OCI-LY1 (cell line): ENCODE results near the gene ASMTL.
"Not testable (repeated sequence)": the region's sequence is repeated elsewhere in the genome, so short reads cannot be mapped to it uniquely, and the experiment has no call there.

Experiments used
- H2AFZ ChIP-seq: fragments of 200-600 bp; sonication (generic), shearing (Covaris generic); 2 replicates; pipeline ENCODE4 v1.6.0; 2014; ENCODE audit warnings: antibody characterized with exemption, mild to moderate bottlenecking, low read length
- H3F3A ChIP-seq: fragments of 200-600 bp; sonication (generic), shearing (Covaris generic); 2 replicates; pipeline ENCODE4 v1.6.0; 2014; ENCODE audit warnings: mild to moderate bottlenecking, antibody characterized with exemption, low read length, moderate library complexity; ENCODE audit not compliant: insufficient read depth
- H3K27ac ChIP-seq: fragments of 200-600 bp; sonication (generic); 2 replicates; pipeline ENCODE4 v1.5.1; 2014; ENCODE audit warnings: low read length, mixed run types, mild to moderate bottlenecking, low read depth; ENCODE audit not compliant: poor library complexity, severe bottlenecking
- H3K27me3 ChIP-seq: fragments of 200-600 bp; sonication (generic); 2 replicates; pipeline ENCODE4 v1.6.0; 2014; ENCODE audit warnings: antibody characterized with exemption, mild to moderate bottlenecking, low read length, moderate library complexity; ENCODE audit not compliant: insufficient read depth
- H3K36me3 ChIP-seq: fragments of 200-600 bp; sonication (generic); 2 replicates; pipeline ENCODE4 v1.6.1; 2014; ENCODE audit warnings: mild to moderate bottlenecking, antibody characterized with exemption, low read length, moderate library complexity, mixed read lengths; ENCODE audit not compliant: insufficient read depth
- H3K4me1 ChIP-seq: fragments of 200-600 bp; sonication (generic); 2 replicates; pipeline ENCODE4 v1.5.1; 2014; ENCODE audit warnings: mild to moderate bottlenecking, low read length, moderate library complexity; ENCODE audit not compliant: insufficient read depth, severe bottlenecking
- H3K4me2 ChIP-seq: fragments of 200-600 bp; sonication (generic), shearing (Covaris generic); 2 replicates; pipeline ENCODE4 v1.6.1; 2014; ENCODE audit warnings: low read length
- H3K4me3 ChIP-seq: fragments of 200-600 bp; sonication (generic); 2 replicates; pipeline ENCODE4 v1.5.1; 2014; ENCODE audit warnings: low read length, low read depth, mild to moderate bottlenecking, mixed read lengths; ENCODE audit not compliant: poor library complexity, severe bottlenecking
- H3K79me2 ChIP-seq: fragments of 200-600 bp; shearing (Covaris generic); 2 replicates; pipeline ENCODE4 v1.6.1; 2016; ENCODE audit warnings: mixed run types, low read length, mixed read lengths; ENCODE audit not compliant: insufficient read depth
- H3K9ac ChIP-seq: fragments of 200-600 bp; sonication (generic), shearing (Covaris generic); 2 replicates; pipeline ENCODE4 v1.6.1; 2014; ENCODE audit warnings: mild to moderate bottlenecking, low read length, mixed read lengths
- H3K9me2 ChIP-seq: fragments of 200-600 bp; sonication (generic), shearing (Covaris generic); 2 replicates; pipeline ENCODE4 v1.6.1; 2014; ENCODE audit warnings: low read depth, mild to moderate bottlenecking, low read length, mixed read lengths
- H3K9me3 ChIP-seq: fragments of 200-600 bp; shearing (Covaris generic); 2 replicates; pipeline ENCODE4 v1.6.1; 2014; ENCODE audit warnings: low read length, mixed read lengths
- H4K20me1 ChIP-seq: fragments of 200-600 bp; sonication (generic), shearing (Covaris generic); 2 replicates; pipeline ENCODE4 v1.6.0; 2016; ENCODE audit warnings: mild to moderate bottlenecking, low read length; ENCODE audit not compliant: insufficient read depth
- EZH2 ChIP-seq: fragments of 200-600 bp; sonication (generic), shearing (Covaris generic); IDR thresholded peaks from 2 replicates; pipeline ENCODE4 v1.8.0; 2017; ENCODE audit warnings: borderline replicate concordance, mixed run types, mild to moderate bottlenecking, antibody characterized with exemption, low read length, moderate library complexity, mixed read lengths
- TF ChIP-seq, protein P1 (sequence below): fragments of 200-600 bp; sonication (generic), shearing (Covaris generic); IDR thresholded peaks from 2 replicates; pipeline ENCODE4 v1.5.1; 2017; ENCODE audit warnings: mild to moderate bottlenecking, antibody characterized with exemption, low read length, moderate library complexity, mixed read lengths

The ASMTL gene

DNA sequence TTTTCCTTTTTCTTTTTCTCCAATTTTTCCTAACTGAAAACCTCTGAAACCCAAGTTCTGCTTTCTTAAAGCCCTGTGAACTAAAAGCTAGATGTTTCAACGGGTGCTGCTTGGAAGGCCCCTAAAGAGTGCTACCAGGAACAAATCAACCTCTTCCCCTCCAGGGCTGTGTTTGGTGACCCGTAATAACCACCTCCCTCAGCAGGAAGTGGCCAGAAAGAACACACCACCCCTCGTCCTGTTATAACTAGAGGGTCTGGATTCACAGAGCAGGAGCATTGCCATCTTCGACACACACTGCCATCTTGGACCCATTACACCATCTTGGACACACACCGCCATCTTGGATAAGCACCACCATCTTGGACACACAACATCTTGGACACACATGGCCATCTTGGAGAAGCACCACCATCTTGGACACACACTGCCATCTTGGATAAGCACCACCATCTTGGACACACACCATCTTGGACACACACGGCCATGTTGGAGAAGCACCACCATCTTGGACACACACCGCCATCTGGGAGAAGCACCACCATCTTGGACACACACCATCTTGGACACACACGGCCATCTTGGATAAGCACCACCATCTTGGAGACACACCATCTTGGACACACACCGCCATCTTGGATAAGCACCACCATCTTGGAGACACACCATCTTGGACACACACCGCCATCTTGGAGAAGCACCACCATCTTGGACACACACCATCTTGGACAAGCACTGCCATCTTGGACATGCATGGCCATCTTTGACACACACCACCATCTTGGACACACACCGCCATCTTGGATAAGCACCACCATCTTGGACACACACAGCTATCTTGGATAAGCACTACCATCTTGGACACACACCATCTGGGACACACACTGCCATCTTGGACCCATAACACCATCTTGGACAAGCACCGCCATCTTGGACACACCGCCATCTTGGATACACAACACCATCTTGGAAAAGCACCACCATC, 5.4 kb downstream of the ASMTL start:
- not testable (repeated sequence) for H3K27ac ChIP-seq, H3K4me3 ChIP-seq, H3K9me2 ChIP-seq, H3K4me2 ChIP-seq, H3K27me3 ChIP-seq, H2AFZ ChIP-seq, H3K9me3 ChIP-seq, H4K20me1 ChIP-seq, H3K9ac ChIP-seq, H3F3A ChIP-seq
- Histone ChIP-seq H3K36me3 (peaks cover 63% of the 10 kb centered on the region), H3K4me1 (peaks cover 15% of the 10 kb centered on the region), H3K79me2 (peaks cover 39% of the 10 kb centered on the region)

DNA sequence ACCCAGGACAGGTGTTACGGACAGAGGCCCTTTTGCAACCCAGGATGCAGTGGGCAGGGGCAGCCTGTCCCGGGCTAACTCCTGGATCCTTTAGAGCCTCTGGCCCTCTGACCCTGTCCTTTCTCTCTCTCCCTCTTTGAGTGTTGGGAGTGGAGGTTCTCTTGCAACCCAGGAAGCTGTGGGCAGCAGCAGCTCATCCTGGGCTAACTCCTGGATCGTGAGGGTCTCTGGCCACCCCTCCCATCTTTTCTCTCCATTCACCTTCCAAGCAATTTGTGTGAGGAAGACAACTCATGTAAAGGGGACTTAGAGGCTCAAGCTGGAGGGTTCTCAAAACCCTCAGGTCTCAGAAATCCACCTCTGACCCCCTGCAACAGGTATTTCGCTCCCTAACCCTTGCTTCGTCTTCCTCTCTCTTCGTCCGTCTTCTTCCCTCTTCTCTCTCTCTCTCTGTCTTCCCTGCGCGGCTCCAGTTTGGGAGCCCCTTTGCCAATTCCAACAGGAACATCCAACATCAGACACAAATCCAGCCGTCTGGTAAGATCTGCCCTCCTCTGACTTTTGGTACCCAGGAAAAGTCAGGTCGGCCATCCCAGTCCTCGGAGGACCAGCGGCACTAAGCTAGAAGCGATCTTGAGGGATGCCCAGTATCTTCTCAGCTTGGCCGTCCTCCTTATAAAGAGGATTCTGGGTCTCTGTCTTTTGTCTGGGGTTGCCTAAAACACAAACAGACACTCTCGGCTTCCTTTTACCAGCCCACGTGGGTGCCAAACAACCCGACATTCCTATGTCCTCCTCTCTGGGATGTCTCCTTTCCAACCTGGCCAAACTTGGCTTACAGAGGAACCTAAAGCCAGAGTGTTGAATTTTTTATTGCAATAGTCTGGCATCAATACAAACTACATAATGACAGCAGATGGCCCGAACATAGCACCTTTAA, 7.9 kb downstream of the ASMTL start:
- no peaks in the 10 kb centered on the region for H3F3A ChIP-seq
- TF ChIP-seq, protein P1, sequence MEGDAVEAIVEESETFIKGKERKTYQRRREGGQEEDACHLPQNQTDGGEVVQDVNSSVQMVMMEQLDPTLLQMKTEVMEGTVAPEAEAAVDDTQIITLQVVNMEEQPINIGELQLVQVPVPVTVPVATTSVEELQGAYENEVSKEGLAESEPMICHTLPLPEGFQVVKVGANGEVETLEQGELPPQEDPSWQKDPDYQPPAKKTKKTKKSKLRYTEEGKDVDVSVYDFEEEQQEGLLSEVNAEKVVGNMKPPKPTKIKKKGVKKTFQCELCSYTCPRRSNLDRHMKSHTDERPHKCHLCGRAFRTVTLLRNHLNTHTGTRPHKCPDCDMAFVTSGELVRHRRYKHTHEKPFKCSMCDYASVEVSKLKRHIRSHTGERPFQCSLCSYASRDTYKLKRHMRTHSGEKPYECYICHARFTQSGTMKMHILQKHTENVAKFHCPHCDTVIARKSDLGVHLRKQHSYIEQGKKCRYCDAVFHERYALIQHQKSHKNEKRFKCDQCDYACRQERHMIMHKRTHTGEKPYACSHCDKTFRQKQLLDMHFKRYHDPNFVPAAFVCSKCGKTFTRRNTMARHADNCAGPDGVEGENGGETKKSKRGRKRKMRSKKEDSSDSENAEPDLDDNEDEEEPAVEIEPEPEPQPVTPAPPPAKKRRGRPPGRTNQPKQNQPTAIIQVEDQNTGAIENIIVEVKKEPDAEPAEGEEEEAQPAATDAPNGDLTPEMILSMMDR, result no peak
- TF ChIP-seq EZH2, result no peak
- H3K79me2 ChIP-seq, result peaks cover 18% of the 10 kb centered on the region
- H3K27ac ChIP-seq, result no peak overlapping the region
- H3K36me3 ChIP-seq, result peaks cover 83% of the 10 kb centered on the region
- no peak overlapping the region for H2AFZ ChIP-seq
- no peaks in the 10 kb centered on the region for H4K20me1 ChIP-seq
- H3K9me3 ChIP-seq, result no peaks in the 10 kb centered on the region; the same call in 1 of the 2 replicates
- H3K9me2 ChIP-seq, result no peaks in the 10 kb centered on the region
- no peak overlapping the region for H3K4me2 ChIP-seq
- H3K9ac ChIP-seq, result no peak overlapping the region
- H3K27me3 ChIP-seq, result no peaks in the 10 kb centered on the region
- no peaks in the 10 kb centered on the region for H3K4me1 ChIP-seq
- H3K4me3 ChIP-seq, result no peak overlapping the region

DNA sequence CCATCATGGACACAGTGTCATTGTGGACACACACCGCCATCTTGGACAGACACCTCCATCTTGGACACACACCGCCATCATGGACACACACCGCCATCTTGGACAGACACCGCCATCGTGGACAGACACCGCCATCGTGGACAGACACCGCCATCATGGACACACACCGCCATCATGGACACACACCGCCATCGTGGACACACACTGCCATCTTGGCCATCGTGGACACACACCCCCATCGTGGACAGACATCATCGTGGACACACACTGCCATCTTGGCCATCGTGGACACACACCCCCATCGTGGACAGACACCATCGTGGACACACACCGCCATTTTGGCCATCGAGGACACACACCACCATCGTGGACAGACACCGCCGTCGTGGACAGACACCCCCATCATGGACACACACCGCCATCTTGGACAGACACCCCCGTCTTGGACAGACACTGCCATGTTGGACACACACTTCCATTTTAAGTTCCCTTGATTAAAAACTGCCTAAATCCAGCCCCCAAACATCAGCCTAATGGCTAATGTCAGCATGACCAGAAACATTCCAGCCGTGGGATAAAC, 9.1 kb downstream of the ASMTL start:
- Histone ChIP-seq H3K9ac (no peak overlapping the region), H3K9me3 (no peaks in the 10 kb centered on the region; the same call in 1 of the 2 replicates), H3K4me2 (no peak overlapping the region), H2AFZ (no peak overlapping the region), H3K4me3 (no peak overlapping the region), H3K27ac (no peak overlapping the region), H3F3A (no peaks in the 10 kb centered on the region), H4K20me1 (no peaks in the 10 kb centered on the region), H3K9me2 (no peaks in the 10 kb centered on the region), H3K4me1 (no peaks in the 10 kb centered on the region), H3K27me3 (no peaks in the 10 kb centered on the region), H3K79me2 (peaks cover 10% of the 10 kb centered on the region; the same call in 1 of the 2 replicates), H3K36me3 (peaks cover 83% of the 10 kb centered on the region)
- no peak for TF ChIP-seq EZH2
- TF ChIP-seq, protein P1, result no peak
